ENCODE data around the gene ECD. TPM values are rescaled to one million over a fixed set of nuclear protein-coding genes. Genes with fewer than 3 reads are reported as not detected.

The ECD gene
- total and polyA plus RNA-seq, 2 of the 4 experiments (the other 2 are of a cell fraction) = 22.1 to 32.8 TPM

DNA sequence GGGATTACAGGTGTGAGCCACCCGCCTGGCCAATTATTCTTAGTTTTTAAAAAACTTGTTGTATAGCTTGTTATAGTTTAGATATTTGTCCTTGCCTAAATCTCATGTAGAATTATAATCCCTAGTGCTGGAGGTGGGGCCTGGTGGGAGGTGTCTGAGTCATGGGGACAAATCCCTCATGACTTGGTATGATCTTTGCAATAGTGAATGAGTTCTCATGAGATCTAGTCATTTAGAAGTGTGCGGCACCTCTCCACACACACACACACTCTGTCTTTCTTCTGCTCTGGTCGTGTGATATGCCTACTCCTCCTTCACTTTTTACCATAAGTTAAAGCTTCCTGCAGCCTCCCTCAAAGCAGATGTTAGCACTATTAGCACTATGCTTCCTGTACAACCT lies 37.3 kb upstream of the ECD start:
- H2BK5ac ChIP-seq (ENCODE audit: low read depth, low read length, poor library complexity, severe bottlenecking) = no peak overlapping the region
- no peak overlapping the region for H3K4ac ChIP-seq (ENCODE audit: low read depth, low read length)
- no peak overlapping the region for H3K14ac ChIP-seq (replicated peaks; ENCODE audit: low read depth, low read length)
- no peak overlapping the region for H2BK15ac ChIP-seq (ENCODE audit: low read depth, low read length)
- H3K4me3 ChIP-seq (ENCODE audit: insufficient read depth, low read depth, low read length) = no peak overlapping the region
- no peak overlapping the region for H3K18ac ChIP-seq (ENCODE audit: low read depth, low read length)
- intact Hi-C loops (cut with micrococcal nuclease) = no loop called here
- no CpG with 5 or more reads among the region's 3 CpGs for WGBS, 2 experiments (ENCODE audit: extremely low coverage in 2 of 2, insufficient read length in 1 of 2)
- TF ChIP-seq, protein P1, sequence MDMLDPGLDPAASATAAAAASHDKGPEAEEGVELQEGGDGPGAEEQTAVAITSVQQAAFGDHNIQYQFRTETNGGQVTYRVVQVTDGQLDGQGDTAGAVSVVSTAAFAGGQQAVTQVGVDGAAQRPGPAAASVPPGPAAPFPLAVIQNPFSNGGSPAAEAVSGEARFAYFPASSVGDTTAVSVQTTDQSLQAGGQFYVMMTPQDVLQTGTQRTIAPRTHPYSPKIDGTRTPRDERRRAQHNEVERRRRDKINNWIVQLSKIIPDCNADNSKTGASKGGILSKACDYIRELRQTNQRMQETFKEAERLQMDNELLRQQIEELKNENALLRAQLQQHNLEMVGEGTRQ (IDR thresholded peaks at IDR 0.05; ENCODE audit: low read depth, low read length) = no peak
- TF ChIP-seq POLR2A (IDR thresholded peaks at IDR 0.05; ENCODE audit: low read depth, low read length) (no peak), CEBPB (IDR thresholded peaks at IDR 0.05; ENCODE audit: low read depth, low read length) (no peak), MAZ (IDR thresholded peaks at IDR 0.05; ENCODE audit: borderline replicate concordance, low read depth, low read length) (no peak), RAD21 (IDR thresholded peaks at IDR 0.05; ENCODE audit: low read length) (no peak), FOS (IDR thresholded peaks at IDR 0.05; ENCODE audit: low read depth, low read length) (no peak), CHD1 (IDR thresholded peaks at IDR 0.05; ENCODE audit: low read depth, low read length) (no peak), NFE2L2 (IDR thresholded peaks at IDR 0.05; ENCODE audit: low read depth, low read length) (no peak), SMC3 (IDR thresholded peaks at IDR 0.05; ENCODE audit: low read depth, low read length) (no peak), RFX5 (IDR thresholded peaks at IDR 0.05; ENCODE audit: low read depth, low read length) (no peak), MXI1 (IDR thresholded peaks at IDR 0.05; ENCODE audit: borderline replicate concordance, low read depth, low read length) (no peak), BHLHE40 (IDR thresholded peaks at IDR 0.05; ENCODE audit: low read depth, low read length) (no peak), MAFK (IDR thresholded peaks at IDR 0.05; ENCODE audit: low read depth, low read length) (no peak), RCOR1 (IDR thresholded peaks at IDR 0.05; ENCODE audit: insufficient replicate concordance, low read length) (no peak)
- TF ChIP-seq, protein P2, sequence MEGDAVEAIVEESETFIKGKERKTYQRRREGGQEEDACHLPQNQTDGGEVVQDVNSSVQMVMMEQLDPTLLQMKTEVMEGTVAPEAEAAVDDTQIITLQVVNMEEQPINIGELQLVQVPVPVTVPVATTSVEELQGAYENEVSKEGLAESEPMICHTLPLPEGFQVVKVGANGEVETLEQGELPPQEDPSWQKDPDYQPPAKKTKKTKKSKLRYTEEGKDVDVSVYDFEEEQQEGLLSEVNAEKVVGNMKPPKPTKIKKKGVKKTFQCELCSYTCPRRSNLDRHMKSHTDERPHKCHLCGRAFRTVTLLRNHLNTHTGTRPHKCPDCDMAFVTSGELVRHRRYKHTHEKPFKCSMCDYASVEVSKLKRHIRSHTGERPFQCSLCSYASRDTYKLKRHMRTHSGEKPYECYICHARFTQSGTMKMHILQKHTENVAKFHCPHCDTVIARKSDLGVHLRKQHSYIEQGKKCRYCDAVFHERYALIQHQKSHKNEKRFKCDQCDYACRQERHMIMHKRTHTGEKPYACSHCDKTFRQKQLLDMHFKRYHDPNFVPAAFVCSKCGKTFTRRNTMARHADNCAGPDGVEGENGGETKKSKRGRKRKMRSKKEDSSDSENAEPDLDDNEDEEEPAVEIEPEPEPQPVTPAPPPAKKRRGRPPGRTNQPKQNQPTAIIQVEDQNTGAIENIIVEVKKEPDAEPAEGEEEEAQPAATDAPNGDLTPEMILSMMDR (conservative IDR thresholded peaks at IDR 0.05; ENCODE audit: low read depth, low read length) = no peak
- TF ChIP-seq, protein P3, sequence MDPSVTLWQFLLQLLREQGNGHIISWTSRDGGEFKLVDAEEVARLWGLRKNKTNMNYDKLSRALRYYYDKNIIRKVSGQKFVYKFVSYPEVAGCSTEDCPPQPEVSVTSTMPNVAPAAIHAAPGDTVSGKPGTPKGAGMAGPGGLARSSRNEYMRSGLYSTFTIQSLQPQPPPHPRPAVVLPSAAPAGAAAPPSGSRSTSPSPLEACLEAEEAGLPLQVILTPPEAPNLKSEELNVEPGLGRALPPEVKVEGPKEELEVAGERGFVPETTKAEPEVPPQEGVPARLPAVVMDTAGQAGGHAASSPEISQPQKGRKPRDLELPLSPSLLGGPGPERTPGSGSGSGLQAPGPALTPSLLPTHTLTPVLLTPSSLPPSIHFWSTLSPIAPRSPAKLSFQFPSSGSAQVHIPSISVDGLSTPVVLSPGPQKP (IDR thresholded peaks at IDR 0.05; ENCODE audit: borderline replicate concordance, low read depth, low read length) = no peak
- H4K91ac ChIP-seq (ENCODE audit: insufficient read depth, low read depth, low read length) = no peak overlapping the region
- no peak overlapping the region for H2BK20ac ChIP-seq (ENCODE audit: low read depth, low read length)
- no TSS peak for BruUV-seq (replicated peaks)
- H2AK5ac ChIP-seq (ENCODE audit: low read depth, low read length) = no peak overlapping the region
- no peaks in the 10 kb centered on the region; a peak in 1 of 4 replicates for H3K79me1 ChIP-seq (ENCODE audit: low read depth in 1 of 2, low read length in 2 of 2)
- H3K4me2 ChIP-seq (ENCODE audit: low read depth, low read length) = no peak overlapping the region
- H4K20me1 ChIP-seq (ENCODE audit: insufficient read depth, low read length) = no peaks in the 10 kb centered on the region
- no peaks in the 10 kb centered on the region for H3K4me1 ChIP-seq (ENCODE audit: control insufficient read depth, insufficient read depth, low read length)
- ATAC-seq (ENCODE audit: low read depth) = no peak
- no peaks in the 10 kb centered on the region for H3K27me3 ChIP-seq (ENCODE audit: control insufficient read depth, insufficient read depth, low read length)
- no peak overlapping the region for H4K5ac ChIP-seq (ENCODE audit: low read depth, low read length)
- in situ Hi-C loops (cut with MboI; ENCODE audit: low sequenced_read_pairs) = no loop called here
- no peaks in the 10 kb centered on the region for H3K9me1 ChIP-seq (ENCODE audit: insufficient read depth, low read length)
- DNase-seq = no peak
- H3K9me3 ChIP-seq (ENCODE audit: control insufficient read depth, insufficient read depth, low read length) = no peaks in the 10 kb centered on the region; the same call in 1 of the 2 replicates
- H3K9ac ChIP-seq (ENCODE audit: low read depth, low read length) = no peak overlapping the region
- no peak overlapping the region for H2BK120ac ChIP-seq (ENCODE audit: low read depth, low read length)
- H4K8ac ChIP-seq (ENCODE audit: low read depth in 2 of 2, low read length in 2 of 2) = no peak overlapping the region
- dilution Hi-C loops (cut with HindIII; ENCODE audit: low sequenced_read_pairs, unreplicated experiment) = no loop called here
- POLR2A ChIA-PET (ENCODE audit: unreplicated experiment) = no interaction called here
- H3K27ac ChIP-seq (ENCODE audit: insufficient read depth, low read length) = no peak overlapping the region
- no peak overlapping the region for H2AFZ ChIP-seq (replicated peaks; ENCODE audit: low read length, poor library complexity)
- no peak overlapping the region for H2AK9ac ChIP-seq (replicated peaks; ENCODE audit: low read depth, low read length, poor library complexity)
- H3K56ac ChIP-seq (ENCODE audit: extremely low read depth, insufficient read depth, low read length) = no peak overlapping the region
- H3K36me3 ChIP-seq (ENCODE audit: control insufficient read depth, insufficient read depth, low read length) = peaks cover 5% of the 10 kb centered on the region; the same call in 1 of the 2 replicates
- H3K23ac ChIP-seq (ENCODE audit: low read depth, low read length) = no peak overlapping the region
- CTCF ChIA-PET = no interaction called here
